GM12878 (cell line): ENCODE measurements around the gene C14orf93. TPM values are rescaled to one million over a fixed set of nuclear protein-coding genes. Genes with fewer than 3 reads are reported as not detected.

Experiments used
- ASH2L ChIP-seq: fragments of 300-600, 200-600 bp; sonication (generic); IDR thresholded peaks from 2 replicates; pipeline ENCODE4 v1.6.1; 2017; ENCODE audit warnings: low read depth, mild to moderate bottlenecking, borderline replicate concordance
- BCL11A ChIP-seq: IDR thresholded peaks from 2 replicates; pipeline ENCODE4 v1.6.1; 2011; ENCODE audit warnings: low read depth, low read length
- CHD1 ChIP-seq: IDR thresholded peaks from 2 replicates; pipeline ENCODE4 v1.6.1; 2012; ENCODE audit warnings: low read depth, low read length, improper control_type of control experiment
- JUND ChIP-seq: IDR thresholded peaks from 2 replicates; pipeline ENCODE4 v1.6.1; 2012; ENCODE audit warnings: low read depth, mild to moderate bottlenecking, low read length, improper control_type of control experiment, moderate library complexity
- KLF5 ChIP-seq: fragments of 450-650 bp; IDR thresholded peaks from 2 replicates; pipeline ENCODE4 v1.6.1; 2014; ENCODE audit warnings: mild to moderate bottlenecking; ENCODE audit not compliant: partially characterized antibody
- MEF2A ChIP-seq: IDR thresholded peaks from 2 replicates; pipeline ENCODE4 v1.6.1; 2011; ENCODE audit warnings: low read depth, mild to moderate bottlenecking, low read length, moderate library complexity; ENCODE audit not compliant: insufficient read depth
- NFIC ChIP-seq: IDR thresholded peaks from 2 replicates; pipeline ENCODE4 v1.6.1; 2012; ENCODE audit warnings: low read depth, mild to moderate bottlenecking, inconsistent platforms, low read length, moderate library complexity
- RBBP5 ChIP-seq: fragments of 200-600 bp; sonication (generic); conservative IDR thresholded peaks from 2 replicates; pipeline ENCODE4 v1.6.1; 2016
- STAT3 ChIP-seq: IDR thresholded peaks from 2 replicates; pipeline ENCODE4 v1.6.1; 2011; ENCODE audit warnings: low read depth, low read length, improper control_type of control experiment
- TBL1XR1 ChIP-seq: IDR thresholded peaks from 2 replicates; pipeline ENCODE4 v1.6.1; 2012; ENCODE audit warnings: low read depth, low read length, improper control_type of control experiment
- polyA plus RNA-seq, 11 experiments: library from polyadenylated mRNA; depleted of rRNA in 4 of 11; unstranded in 6 of 11; stranded (reverse) in 5 of 11; fragments of >200 nt; fragmentation: Nextera tagmentation in 4 of 11; fragmentation: Illumina TruSeq in 1 of 11; extraction: Ambion mirVana in 4 of 11; extraction: Trizol in 1 of 11; gene quantifications; 1 replicate in 1 of 11; 2 replicates in 10 of 11; pipeline versions ENCODE4 v1.2.1 to v1.2.3, GENCODE V29; 2011 to 2016; ENCODE audit warnings: inconsistent platforms in 2 of 11, missing spikeins in 2 of 11, low read depth in 1 of 11
- total RNA-seq, 4 experiments: library from RNA; depleted of rRNA in 3 of 4; stranded (reverse); fragments of >200 nt in 3 of 4; fragmentation: Illumina TruSeq in 1 of 4; extraction: Trizol in 1 of 4; gene quantifications; 2 replicates each; pipeline versions ENCODE4 v1.2.1 to v1.2.3, GENCODE V29; 2013 to 2021
- TF ChIP-seq, protein P1 (sequence below): fragments of 450-650 bp; formaldehyde crosslinking; IDR thresholded peaks from 2 replicates; pipeline ENCODE4 v1.5.0; 2022; ENCODE audit warnings: mild to moderate bottlenecking, missing genetic modification characterization
- TF ChIP-seq, protein P2 (sequence below): IDR thresholded peaks from 2 replicates; pipeline ENCODE4 v1.6.1; 2011; ENCODE audit warnings: borderline replicate concordance, low read depth, mild to moderate bottlenecking, moderate library complexity, low read length; ENCODE audit not compliant: insufficient read depth, poor library complexity, severe bottlenecking
- TF ChIP-seq, protein P3 (sequence below): IDR thresholded peaks from 2 replicates; pipeline ENCODE4 v1.6.1; 2011; ENCODE audit warnings: low read depth, low read length, improper control_type of control experiment, borderline replicate concordance
- TF ChIP-seq, protein P4 (sequence below): IDR thresholded peaks from 2 replicates; pipeline ENCODE4 v1.6.1; 2012; ENCODE audit warnings: mild to moderate bottlenecking, low read depth, low read length
- TF ChIP-seq, protein P5 (sequence below): fragments of 450-650 bp; formaldehyde crosslinking; IDR thresholded peaks from 2 replicates; pipeline ENCODE4 v1.4.0; 2022; ENCODE audit warnings: mild to moderate bottlenecking, moderate library complexity

C14orf93 gene
- total and polyA plus RNA-seq, 10 of the 15 experiments (the other 5 are each of a cell fraction or from before 2014, with no cell fraction given): 1.8 to 13.9 (median 10.2) TPM

DNA sequence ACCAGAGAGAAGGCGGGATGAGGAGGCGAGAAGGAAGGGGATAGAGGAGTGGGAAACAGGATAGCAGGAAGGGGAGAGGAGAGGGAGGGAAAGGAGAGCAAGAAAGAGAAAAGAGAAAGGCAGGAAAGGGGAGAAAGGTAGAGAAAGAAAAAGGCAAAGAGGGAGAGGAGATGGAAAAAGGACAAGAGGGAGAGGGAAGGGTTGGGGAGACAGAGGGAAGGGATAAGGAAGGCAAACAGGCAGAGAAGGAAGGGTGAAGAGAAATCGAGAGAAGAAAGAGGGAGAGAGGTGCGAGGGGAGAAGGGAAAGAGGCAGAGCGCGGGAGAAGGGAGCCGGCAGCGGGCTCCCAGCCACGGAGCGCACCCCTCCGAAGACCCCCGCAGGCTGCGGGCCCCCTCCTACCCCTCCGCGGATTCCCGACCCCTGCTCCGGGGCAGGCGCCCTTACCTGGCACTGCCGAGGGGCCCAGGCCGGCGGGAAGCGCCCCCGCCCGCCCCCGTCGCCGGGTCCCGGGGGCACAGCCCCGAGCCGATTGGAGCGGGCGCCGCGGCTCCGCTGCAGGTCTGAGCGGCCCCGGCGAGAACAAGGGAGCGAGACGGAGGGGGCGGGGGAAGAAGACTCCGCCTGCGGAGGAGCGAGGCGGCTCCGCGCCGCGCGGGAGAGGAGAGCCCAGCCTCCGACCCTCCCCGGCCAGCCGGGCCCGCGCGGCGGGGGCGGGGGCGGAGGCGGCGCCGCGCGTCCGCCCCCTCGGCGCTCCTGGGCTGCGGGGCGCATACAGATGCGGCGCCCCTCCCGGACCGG is 47.2 kb upstream of the C14orf93 start, which contains the start of gene CDH24 (continued):
- TF ChIP-seq NFIC (no peak), ASH2L (no peak), CHD1 (no peak), BCL11A (no peak), JUND (no peak), RBBP5 (no peak), KLF5 (no peak), TBL1XR1 (no peak), STAT3 (no peak), MEF2A (no peak)
- TF ChIP-seq, protein P1, sequence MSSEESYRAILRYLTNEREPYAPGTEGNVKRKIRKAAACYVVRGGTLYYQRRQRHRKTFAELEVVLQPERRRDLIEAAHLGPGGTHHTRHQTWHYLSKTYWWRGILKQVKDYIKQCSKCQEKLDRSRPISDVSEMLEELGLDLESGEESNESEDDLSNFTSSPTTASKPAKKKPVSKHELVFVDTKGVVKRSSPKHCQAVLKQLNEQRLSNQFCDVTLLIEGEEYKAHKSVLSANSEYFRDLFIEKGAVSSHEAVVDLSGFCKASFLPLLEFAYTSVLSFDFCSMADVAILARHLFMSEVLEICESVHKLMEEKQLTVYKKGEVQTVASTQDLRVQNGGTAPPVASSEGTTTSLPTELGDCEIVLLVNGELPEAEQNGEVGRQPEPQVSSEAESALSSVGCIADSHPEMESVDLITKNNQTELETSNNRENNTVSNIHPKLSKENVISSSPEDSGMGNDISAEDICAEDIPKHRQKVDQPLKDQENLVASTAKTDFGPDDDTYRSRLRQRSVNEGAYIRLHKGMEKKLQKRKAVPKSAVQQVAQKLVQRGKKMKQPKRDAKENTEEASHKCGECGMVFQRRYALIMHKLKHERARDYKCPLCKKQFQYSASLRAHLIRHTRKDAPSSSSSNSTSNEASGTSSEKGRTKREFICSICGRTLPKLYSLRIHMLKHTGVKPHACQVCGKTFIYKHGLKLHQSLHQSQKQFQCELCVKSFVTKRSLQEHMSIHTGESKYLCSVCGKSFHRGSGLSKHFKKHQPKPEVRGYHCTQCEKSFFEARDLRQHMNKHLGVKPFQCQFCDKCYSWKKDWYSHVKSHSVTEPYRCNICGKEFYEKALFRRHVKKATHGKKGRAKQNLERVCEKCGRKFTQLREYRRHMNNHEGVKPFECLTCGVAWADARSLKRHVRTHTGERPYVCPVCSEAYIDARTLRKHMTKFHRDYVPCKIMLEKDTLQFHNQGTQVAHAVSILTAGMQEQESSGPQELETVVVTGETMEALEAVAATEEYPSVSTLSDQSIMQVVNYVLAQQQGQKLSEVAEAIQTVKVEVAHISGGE (CRISPR knock-in tag): no peak
- TF ChIP-seq, protein P2, sequence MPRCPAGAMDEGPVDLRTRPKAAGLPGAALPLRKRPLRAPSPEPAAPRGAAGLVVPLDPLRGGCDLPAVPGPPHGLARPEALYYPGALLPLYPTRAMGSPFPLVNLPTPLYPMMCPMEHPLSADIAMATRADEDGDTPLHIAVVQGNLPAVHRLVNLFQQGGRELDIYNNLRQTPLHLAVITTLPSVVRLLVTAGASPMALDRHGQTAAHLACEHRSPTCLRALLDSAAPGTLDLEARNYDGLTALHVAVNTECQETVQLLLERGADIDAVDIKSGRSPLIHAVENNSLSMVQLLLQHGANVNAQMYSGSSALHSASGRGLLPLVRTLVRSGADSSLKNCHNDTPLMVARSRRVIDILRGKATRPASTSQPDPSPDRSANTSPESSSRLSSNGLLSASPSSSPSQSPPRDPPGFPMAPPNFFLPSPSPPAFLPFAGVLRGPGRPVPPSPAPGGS: no peak
- TF ChIP-seq, protein P3, sequence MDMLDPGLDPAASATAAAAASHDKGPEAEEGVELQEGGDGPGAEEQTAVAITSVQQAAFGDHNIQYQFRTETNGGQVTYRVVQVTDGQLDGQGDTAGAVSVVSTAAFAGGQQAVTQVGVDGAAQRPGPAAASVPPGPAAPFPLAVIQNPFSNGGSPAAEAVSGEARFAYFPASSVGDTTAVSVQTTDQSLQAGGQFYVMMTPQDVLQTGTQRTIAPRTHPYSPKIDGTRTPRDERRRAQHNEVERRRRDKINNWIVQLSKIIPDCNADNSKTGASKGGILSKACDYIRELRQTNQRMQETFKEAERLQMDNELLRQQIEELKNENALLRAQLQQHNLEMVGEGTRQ: no peak
- TF ChIP-seq, protein P4, sequence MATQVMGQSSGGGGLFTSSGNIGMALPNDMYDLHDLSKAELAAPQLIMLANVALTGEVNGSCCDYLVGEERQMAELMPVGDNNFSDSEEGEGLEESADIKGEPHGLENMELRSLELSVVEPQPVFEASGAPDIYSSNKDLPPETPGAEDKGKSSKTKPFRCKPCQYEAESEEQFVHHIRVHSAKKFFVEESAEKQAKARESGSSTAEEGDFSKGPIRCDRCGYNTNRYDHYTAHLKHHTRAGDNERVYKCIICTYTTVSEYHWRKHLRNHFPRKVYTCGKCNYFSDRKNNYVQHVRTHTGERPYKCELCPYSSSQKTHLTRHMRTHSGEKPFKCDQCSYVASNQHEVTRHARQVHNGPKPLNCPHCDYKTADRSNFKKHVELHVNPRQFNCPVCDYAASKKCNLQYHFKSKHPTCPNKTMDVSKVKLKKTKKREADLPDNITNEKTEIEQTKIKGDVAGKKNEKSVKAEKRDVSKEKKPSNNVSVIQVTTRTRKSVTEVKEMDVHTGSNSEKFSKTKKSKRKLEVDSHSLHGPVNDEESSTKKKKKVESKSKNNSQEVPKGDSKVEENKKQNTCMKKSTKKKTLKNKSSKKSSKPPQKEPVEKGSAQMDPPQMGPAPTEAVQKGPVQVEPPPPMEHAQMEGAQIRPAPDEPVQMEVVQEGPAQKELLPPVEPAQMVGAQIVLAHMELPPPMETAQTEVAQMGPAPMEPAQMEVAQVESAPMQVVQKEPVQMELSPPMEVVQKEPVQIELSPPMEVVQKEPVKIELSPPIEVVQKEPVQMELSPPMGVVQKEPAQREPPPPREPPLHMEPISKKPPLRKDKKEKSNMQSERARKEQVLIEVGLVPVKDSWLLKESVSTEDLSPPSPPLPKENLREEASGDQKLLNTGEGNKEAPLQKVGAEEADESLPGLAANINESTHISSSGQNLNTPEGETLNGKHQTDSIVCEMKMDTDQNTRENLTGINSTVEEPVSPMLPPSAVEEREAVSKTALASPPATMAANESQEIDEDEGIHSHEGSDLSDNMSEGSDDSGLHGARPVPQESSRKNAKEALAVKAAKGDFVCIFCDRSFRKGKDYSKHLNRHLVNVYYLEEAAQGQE: no peak
- TF ChIP-seq, protein P5, sequence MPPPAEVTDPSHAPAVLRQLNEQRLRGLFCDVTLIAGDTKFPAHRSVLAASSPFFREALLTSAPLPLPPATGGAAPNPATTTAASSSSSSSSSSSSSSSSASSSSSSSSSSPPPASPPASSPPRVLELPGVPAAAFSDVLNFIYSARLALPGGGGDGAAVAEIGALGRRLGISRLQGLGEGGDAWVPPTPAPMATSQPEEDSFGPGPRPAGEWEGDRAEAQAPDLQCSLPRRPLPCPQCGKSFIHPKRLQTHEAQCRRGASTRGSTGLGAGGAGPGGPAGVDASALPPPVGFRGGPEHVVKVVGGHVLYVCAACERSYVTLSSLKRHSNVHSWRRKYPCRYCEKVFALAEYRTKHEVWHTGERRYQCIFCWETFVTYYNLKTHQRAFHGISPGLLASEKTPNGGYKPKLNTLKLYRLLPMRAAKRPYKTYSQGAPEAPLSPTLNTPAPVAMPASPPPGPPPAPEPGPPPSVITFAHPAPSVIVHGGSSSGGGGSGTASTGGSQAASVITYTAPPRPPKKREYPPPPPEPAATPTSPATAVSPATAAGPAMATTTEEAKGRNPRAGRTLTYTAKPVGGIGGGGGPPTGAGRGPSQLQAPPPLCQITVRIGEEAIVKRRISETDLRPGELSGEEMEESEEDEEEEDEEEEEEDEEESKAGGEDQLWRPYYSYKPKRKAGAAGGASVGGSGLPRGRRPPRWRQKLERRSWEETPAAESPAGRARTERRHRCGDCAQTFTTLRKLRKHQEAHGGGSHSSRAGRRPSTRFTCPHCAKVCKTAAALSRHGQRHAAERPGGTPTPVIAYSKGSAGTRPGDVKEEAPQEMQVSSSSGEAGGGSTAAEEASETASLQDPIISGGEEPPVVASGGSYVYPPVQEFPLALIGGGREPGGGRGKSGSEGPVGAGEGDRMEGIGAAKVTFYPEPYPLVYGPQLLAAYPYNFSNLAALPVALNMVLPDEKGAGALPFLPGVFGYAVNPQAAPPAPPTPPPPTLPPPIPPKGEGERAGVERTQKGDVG: no peak
